ENCODE data around the gene LRRC8B. TPM values are rescaled to one million over a fixed set of nuclear protein-coding genes. Genes with fewer than 3 reads are reported as not detected.

The LRRC8B gene
- total RNA-seq, 4 donors from 2014 or later, result 12.2 to 16.3 (median 13.8) TPM

DNA sequence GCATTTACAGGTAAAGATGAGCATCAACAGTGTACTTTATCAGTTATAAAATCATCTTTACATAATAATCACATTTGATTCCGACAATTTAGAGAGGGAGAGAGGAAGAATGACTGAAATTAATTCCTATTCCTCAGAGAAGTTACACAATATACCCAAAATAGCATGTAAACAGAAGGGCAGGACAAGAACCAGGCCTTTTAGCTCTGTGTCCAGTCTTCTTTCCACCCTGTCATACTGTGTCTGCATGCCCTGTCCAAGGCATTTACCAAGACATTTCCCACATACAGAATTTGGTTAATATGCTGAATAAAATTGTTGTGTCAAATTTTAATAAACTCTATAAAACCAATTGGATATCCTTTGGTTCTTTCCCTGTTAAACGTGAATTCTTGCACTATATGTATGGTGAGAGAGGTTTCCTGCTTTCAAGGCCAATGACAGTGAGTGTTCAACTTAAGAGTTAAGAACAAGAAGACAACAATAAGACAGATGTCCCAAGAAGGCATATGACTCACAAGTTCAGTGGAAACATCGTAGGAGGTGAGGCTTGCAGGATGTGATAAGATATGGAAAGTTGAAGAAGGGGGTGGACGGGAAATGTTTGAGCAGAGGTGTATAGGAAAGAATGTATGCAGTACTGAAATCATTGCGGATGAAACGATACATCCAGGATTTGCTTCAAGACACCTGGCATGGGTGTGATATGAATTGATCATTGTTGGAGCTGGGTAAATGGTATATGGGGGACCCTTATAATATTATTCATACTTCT is 20.8 kb downstream of the LRRC8B start:
- TF ChIP-seq, protein P1, sequence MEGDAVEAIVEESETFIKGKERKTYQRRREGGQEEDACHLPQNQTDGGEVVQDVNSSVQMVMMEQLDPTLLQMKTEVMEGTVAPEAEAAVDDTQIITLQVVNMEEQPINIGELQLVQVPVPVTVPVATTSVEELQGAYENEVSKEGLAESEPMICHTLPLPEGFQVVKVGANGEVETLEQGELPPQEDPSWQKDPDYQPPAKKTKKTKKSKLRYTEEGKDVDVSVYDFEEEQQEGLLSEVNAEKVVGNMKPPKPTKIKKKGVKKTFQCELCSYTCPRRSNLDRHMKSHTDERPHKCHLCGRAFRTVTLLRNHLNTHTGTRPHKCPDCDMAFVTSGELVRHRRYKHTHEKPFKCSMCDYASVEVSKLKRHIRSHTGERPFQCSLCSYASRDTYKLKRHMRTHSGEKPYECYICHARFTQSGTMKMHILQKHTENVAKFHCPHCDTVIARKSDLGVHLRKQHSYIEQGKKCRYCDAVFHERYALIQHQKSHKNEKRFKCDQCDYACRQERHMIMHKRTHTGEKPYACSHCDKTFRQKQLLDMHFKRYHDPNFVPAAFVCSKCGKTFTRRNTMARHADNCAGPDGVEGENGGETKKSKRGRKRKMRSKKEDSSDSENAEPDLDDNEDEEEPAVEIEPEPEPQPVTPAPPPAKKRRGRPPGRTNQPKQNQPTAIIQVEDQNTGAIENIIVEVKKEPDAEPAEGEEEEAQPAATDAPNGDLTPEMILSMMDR (IDR thresholded peaks at IDR 0.05; ENCODE audit: low read depth), result no peak

DNA sequence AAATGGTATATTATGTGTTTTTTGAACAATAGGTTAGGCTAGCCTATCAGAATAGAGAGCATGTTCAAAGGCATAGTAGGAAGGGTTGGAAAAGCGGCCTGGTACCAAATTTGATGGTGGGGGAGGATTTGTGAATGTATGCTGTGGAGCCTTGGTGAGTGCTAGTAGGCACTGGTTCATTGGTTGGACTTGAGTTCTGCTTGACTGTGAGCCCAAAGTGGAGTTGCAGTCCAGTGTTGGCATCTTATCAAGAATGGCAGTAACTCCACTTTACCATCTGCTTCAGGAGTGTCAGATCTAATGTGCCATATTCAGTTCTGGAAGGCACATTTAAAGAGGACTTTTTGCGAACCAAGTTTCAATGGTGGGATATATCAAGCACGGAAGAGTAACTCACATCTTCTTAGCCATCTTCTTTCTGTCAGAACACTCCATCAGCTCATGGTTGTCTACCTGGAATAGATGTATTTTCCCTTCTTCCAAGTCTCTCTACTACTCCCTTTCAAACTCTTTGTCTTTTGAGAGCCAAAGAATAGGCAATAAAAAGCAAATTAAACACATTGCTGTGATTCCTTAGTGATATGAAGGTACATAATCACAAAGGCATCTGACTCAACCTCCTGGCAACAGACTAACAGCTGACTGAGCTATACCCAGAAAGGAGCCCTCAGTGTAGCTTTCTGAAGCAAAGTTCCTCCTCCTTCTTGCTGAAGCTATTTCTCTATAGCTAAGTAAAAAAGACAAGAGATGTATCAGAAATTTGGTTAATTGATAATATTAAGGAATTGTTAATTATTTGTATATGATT is 21.7 kb downstream of the LRRC8B start:
- TF ChIP-seq, protein P1 (IDR thresholded peaks at IDR 0.05; ENCODE audit: low read depth), result no peak

DNA sequence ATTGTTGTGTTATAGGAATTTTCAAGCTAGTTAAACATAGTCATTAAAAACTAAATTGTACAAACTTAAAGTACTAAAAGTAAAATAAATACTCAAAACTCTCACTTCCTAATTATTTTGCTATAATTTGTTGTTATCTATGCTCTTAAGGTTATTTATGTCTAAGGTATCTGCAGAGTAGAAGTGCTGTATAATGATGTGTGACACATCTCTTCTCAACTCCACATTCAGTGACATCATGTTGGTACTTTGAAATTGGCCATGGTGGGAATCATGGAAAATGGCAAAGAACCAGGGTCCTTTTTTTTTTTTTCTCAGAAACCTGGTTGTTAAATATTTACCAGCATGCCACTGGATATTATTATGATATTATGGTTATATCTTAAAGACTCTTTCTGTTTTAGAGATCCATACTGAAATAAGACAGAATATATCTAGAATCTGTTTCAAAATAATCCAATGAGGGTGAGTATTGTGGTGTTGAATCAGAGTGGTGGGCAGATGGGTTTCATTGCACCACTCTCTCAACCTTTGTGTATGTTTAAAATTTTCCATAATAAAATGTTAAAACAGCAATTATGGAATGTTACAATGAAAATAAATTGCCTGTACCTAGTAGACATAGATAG is 22.4 kb downstream of the LRRC8B start:
- TF ChIP-seq, protein P1 (IDR thresholded peaks at IDR 0.05; ENCODE audit: low read depth), result no peak

DNA sequence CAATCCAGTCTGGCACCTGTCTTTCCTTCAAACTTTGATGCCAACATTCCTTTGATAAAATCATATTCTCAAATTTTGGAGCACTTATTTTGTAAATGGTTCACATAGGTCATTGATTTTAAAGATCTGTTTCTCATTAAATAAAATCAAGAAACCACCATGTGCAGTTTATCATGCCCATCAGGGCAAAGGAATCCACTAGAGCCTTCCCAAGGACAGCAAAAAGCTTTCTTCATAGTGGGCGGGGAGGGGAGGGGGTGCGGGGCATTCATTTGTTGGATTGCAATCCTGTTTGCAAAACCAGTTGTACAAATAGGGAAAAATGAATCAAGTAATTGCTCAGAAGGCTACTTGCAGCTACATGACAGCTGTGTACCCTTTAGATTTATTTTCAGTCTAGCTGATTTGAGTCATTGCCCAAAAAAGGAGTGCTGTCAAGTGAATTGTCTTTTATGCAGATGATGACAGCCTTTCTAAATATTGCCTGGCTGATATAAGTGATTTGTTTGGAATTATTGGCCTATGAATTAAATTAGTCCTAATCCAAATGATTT is 23.0 kb downstream of the LRRC8B start:
- TF ChIP-seq, protein P1 (IDR thresholded peaks at IDR 0.05; ENCODE audit: low read depth), result no peak

DNA sequence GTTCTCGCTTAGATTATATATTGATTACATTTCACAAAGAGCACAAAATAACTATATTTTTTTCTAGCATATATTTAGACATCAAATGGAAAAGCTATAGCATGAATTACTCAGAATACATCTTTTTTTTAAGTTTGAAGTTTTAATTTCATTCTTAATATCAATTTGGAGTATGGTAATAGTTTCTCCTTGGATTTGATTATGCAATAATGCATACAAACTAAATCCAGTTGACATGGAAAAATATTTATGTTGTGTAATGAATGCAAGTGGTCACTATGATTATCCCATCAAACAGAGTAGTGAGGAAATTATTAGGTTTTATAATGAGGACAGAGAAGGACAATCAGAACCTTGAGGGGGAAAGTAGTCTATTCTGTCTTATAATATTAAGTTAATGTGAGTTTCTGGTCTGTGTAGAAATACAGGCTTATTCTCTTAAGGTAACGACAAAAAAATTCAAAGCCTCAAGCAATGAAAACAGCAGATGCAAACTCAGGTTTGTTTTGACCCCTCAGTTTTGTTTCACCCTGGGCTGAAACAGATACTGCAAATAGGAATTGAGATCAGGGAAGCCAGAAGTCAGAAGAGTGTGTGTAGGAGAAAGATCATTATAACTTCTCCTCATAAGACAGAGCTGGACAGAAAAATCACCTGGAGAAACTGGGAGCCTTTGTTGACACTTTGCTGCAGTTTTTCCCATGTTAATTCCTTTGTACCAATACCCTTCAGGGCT is 23.7 kb downstream of the LRRC8B start:
- TF ChIP-seq, protein P1 (IDR thresholded peaks at IDR 0.05; ENCODE audit: low read depth), result no peak

DNA sequence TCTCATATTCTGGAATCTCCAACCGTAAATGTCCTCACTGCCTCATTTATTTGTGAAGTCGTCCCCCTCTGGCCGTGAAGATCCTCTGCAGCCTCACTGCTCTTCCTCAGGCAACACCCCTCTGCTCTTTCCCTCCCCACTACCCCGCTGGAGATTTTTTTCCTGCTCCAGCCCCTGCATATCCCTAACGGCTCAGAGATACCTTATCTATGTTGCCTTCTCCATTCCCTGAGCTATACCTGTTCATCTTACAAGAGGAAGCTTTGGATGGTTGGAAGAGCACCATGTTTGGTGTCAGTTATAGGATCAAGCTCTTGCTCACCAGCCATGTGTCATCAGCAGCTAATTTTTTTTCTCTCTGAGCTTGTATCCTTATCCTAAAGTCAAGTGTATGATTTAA is 26.4 kb downstream of the LRRC8B start:
- TF ChIP-seq, protein P1 (IDR thresholded peaks at IDR 0.05; ENCODE audit: low read depth), result no peak

All from subcutaneous adipose tissue (tissue), 4 donors.